H1 (cell line): ENCODE results near the gene CDHR2. TPM values are rescaled to one million over a fixed set of nuclear protein-coding genes. Genes with fewer than 3 reads are reported as not detected.

ENCODE experiments used
- CTCF ChIA-PET: fragments of 300-600 bp; sonication (Branson Sonifier 250); formaldehyde crosslinking; loops from one replicate; lab custom pipeline; 2021; ENCODE audit not compliant: partially characterized antibody; lab: Charles Lee
- POLR2A ChIA-PET: fragments of 300-600 bp; sonication (Branson Sonifier 250); formaldehyde crosslinking; loops from one replicate; lab custom pipeline; 2021; ENCODE audit warnings: inconsistent platforms; ENCODE audit not compliant: partially characterized antibody; lab: Charles Lee
- DNase-seq, 2 experiments: peaks; one replicate each; pipeline versions ENCODE4 v3.0.0 to v3.0.0-alpha.2; 2010 to 2022; ENCODE audit warnings: low spot score in 2 of 2, low read depth in 1 of 2, mixed read lengths in 1 of 2
- FAIRE-seq: peaks from 2 replicates; lab custom pipeline; 2011; peaks lifted over from hg19 to GRCh38; lab: Jason Lieb, UNC
- H2AFZ ChIP-seq: 2 replicates; pipeline ENCODE4 v1.8.1; 2012; ENCODE audit warnings: low read length, inconsistent platforms
- H2AK5ac ChIP-seq: 2 replicates; pipeline ENCODE4 v1.6.1; 2013; ENCODE audit warnings: low read depth, low read length
- H2BK120ac ChIP-seq: replicated peaks from 2 replicates; pipeline ENCODE3; 2013; ENCODE audit warnings: low read depth, low read length, inconsistent platforms
- H2BK12ac ChIP-seq: 2 replicates; pipeline ENCODE4 v1.6.1; 2013; ENCODE audit warnings: low read depth, low read length
- H2BK15ac ChIP-seq: 2 replicates; pipeline ENCODE4 v1.6.1; 2013; ENCODE audit warnings: low read length
- H2BK20ac ChIP-seq: 2 replicates; pipeline ENCODE4 v1.6.1; 2013; ENCODE audit warnings: low read length
- H2BK5ac ChIP-seq: 2 replicates; pipeline ENCODE4 v1.6.1; 2013; ENCODE audit warnings: low read depth, low read length
- H3K14ac ChIP-seq: 2 replicates; pipeline ENCODE4 v1.6.1; 2013; ENCODE audit warnings: inconsistent platforms; ENCODE audit not compliant: insufficient read length
- H3K18ac ChIP-seq: 2 replicates; pipeline ENCODE4 v1.6.1; 2013; ENCODE audit warnings: low read length; ENCODE audit errors: extremely low read depth
- H3K23ac ChIP-seq: 2 replicates; pipeline ENCODE4 v1.6.1; 2013; ENCODE audit warnings: inconsistent platforms; ENCODE audit not compliant: insufficient read length
- H3K23me2 ChIP-seq: 2 replicates; pipeline ENCODE4 v1.6.1; 2013; ENCODE audit warnings: low read depth, low read length
- H3K27ac ChIP-seq: 2 replicates; pipeline ENCODE4 v1.6.1; 2011; ENCODE audit warnings: low read depth, low read length, inconsistent platforms
- H3K27me3 ChIP-seq, 4 experiments: replicated peaks in 1 of 4; 1 replicate in 1 of 4; 2 replicates in 3 of 4; pipeline versions ENCODE4 v1.6.1 to v1.8.1; 2011 to 2013; ENCODE audit warnings: low read length in 3 of 4, mild to moderate bottlenecking in 3 of 4, inconsistent platforms in 2 of 4, mixed read lengths in 2 of 4, moderate library complexity in 1 of 4; ENCODE audit not compliant: control insufficient read depth in 3 of 4, insufficient read depth in 3 of 4; ENCODE audit errors: extremely low read depth in 1 of 4
- H3K36me3 ChIP-seq, 4 experiments: 2 replicates each; pipeline versions ENCODE4 v1.6.1 to v1.8.1; 2011 to 2013; ENCODE audit warnings: mild to moderate bottlenecking in 4 of 4, low read length in 3 of 4, moderate library complexity in 2 of 4, control low read depth in 1 of 4, inconsistent platforms in 1 of 4; ENCODE audit not compliant: insufficient read depth in 4 of 4, control insufficient read depth in 2 of 4
- H3K4ac ChIP-seq: replicated peaks from 2 replicates; pipeline ENCODE3; 2013; ENCODE audit warnings: low read length, low read depth, mixed read lengths, inconsistent platforms; ENCODE audit not compliant: insufficient read length
- H3K4me1 ChIP-seq, 4 experiments: replicated peaks in 1 of 4; 1 replicate in 1 of 4; 2 replicates in 3 of 4; pipeline versions ENCODE4 v1.6.1 to v1.8.1; 2011 to 2013; ENCODE audit warnings: low read length in 3 of 4, inconsistent platforms in 2 of 4, mixed read lengths in 1 of 4; ENCODE audit not compliant: insufficient read depth in 4 of 4, control insufficient read depth in 3 of 4
- H3K4me2 ChIP-seq, 2 experiments: 2 replicates each; pipeline versions ENCODE4 v1.6.1 to v1.8.1; 2011 to 2013; ENCODE audit warnings: low read depth in 2 of 2, low read length in 2 of 2, control low read depth in 1 of 2, inconsistent platforms in 1 of 2, mild to moderate bottlenecking in 1 of 2; ENCODE audit not compliant: insufficient read depth in 1 of 2
- H3K4me3 ChIP-seq, 4 experiments: fragments of 200-600, 300-600 bp in 1 of 4; sonication (generic), shearing (Covaris generic), sonication (Bioruptor Twin) in 1 of 4; 2 replicates each; pipeline versions ENCODE4 v1.5.1 to v1.8.1; 2011 to 2016; ENCODE audit warnings: low read length in 4 of 4, low read depth in 3 of 4, control low read depth in 2 of 4, inconsistent platforms in 2 of 4, mild to moderate bottlenecking in 2 of 4, mixed read lengths in 1 of 4, moderate library complexity in 1 of 4; ENCODE audit not compliant: insufficient read depth in 2 of 4; ENCODE audit errors: extremely low read depth in 1 of 4
- H3K56ac ChIP-seq: replicated peaks from 2 replicates; pipeline ENCODE3; 2013; ENCODE audit warnings: low read depth, mild to moderate bottlenecking, mixed read lengths, low read length, inconsistent platforms; ENCODE audit not compliant: insufficient read length
- H3K79me1 ChIP-seq: 2 replicates; pipeline ENCODE4 v1.6.1; 2013; ENCODE audit warnings: low read depth, low read length, control low read depth
- H3K79me2 ChIP-seq, 2 experiments: 2 replicates each; pipeline versions ENCODE4 v1.6.1 to v1.8.1; 2012 to 2013; ENCODE audit warnings: low read length in 2 of 2, mild to moderate bottlenecking in 2 of 2, inconsistent platforms in 1 of 2; ENCODE audit not compliant: insufficient read depth in 2 of 2, control insufficient read depth in 1 of 2
- H3K9ac ChIP-seq, 4 experiments: replicated peaks in 1 of 4; 1 replicate in 1 of 4; 2 replicates in 3 of 4; pipeline versions ENCODE4 v1.6.1 to v1.8.1; 2011 to 2013; ENCODE audit warnings: low read depth in 3 of 4, low read length in 3 of 4, control low read depth in 2 of 4, mild to moderate bottlenecking in 2 of 4, moderate library complexity in 2 of 4, inconsistent platforms in 1 of 4; ENCODE audit errors: extremely low read depth in 1 of 4
- H3K9me3 ChIP-seq, 2 experiments: 2 replicates each; pipeline versions ENCODE4 v1.6.1 to v1.8.1; 2012 to 2013; ENCODE audit warnings: mild to moderate bottlenecking in 2 of 2, moderate library complexity in 2 of 2, control low read depth in 1 of 2, inconsistent platforms in 1 of 2, low read depth in 1 of 2, low read length in 1 of 2, mixed read lengths in 1 of 2; ENCODE audit not compliant: insufficient read depth in 2 of 2
- H4K20me1 ChIP-seq, 2 experiments: replicated peaks in 1 of 2; 2 replicates each; pipeline versions ENCODE3 to v1.8.1; 2011 to 2013; ENCODE audit warnings: inconsistent platforms in 2 of 2, low read length in 2 of 2, mild to moderate bottlenecking in 1 of 2; ENCODE audit not compliant: insufficient read depth in 2 of 2, control insufficient read depth in 1 of 2
- H4K5ac ChIP-seq: 2 replicates; pipeline ENCODE4 v1.6.1; 2013; ENCODE audit warnings: low read length, low read depth, mixed read lengths, inconsistent platforms; ENCODE audit not compliant: insufficient read length
- H4K8ac ChIP-seq: 2 replicates; pipeline ENCODE4 v1.8.0; 2013; ENCODE audit warnings: mild to moderate bottlenecking, moderate library complexity, low read length, inconsistent platforms; ENCODE audit not compliant: insufficient read depth; ENCODE audit errors: extremely low read depth
- H4K91ac ChIP-seq: replicated peaks from 2 replicates; pipeline ENCODE3; 2013; ENCODE audit warnings: low read length, mixed read lengths, inconsistent platforms; ENCODE audit not compliant: insufficient read length
- BACH1 ChIP-seq: IDR thresholded peaks from 2 replicates; pipeline ENCODE4 v1.6.1; 2012; ENCODE audit warnings: low read length, improper control_type of control experiment
- CHD2 ChIP-seq: IDR thresholded peaks from 2 replicates; pipeline ENCODE4 v1.6.1; 2012; ENCODE audit warnings: low read length, improper control_type of control experiment
- FOSL1 ChIP-seq: IDR thresholded peaks from 2 replicates; pipeline ENCODE4 v1.6.1; 2011; ENCODE audit warnings: mild to moderate bottlenecking, low read depth, low read length, moderate library complexity; ENCODE audit not compliant: insufficient read depth
- KDM1A ChIP-seq: fragments of 200-600, 300-600 bp; sonication (generic); IDR thresholded peaks from 2 replicates; pipeline ENCODE4 v1.7.1; 2016; ENCODE audit warnings: mild to moderate bottlenecking, low read length, borderline replicate concordance
- NANOG ChIP-seq: IDR thresholded peaks from 2 replicates; pipeline ENCODE4 v1.6.1; 2011; ENCODE audit warnings: low read length, low read depth, mild to moderate bottlenecking, inconsistent platforms; ENCODE audit not compliant: insufficient read depth, poor library complexity, severe bottlenecking
- POU5F1 ChIP-seq: IDR thresholded peaks from 2 replicates; pipeline ENCODE4 v1.6.1; 2011; ENCODE audit warnings: low read depth, mild to moderate bottlenecking, low read length, moderate library complexity
- SAP30 ChIP-seq: fragments of 300-600 bp; sonication (generic); IDR thresholded peaks from 2 replicates; pipeline ENCODE4 v1.7.1; 2012; ENCODE audit warnings: low read length, moderate library complexity, mild to moderate bottlenecking, inconsistent platforms; ENCODE audit not compliant: insufficient read depth, insufficient replicate concordance
- SIX5 ChIP-seq: IDR thresholded peaks from 2 replicates; pipeline ENCODE4 v1.6.1; 2011; ENCODE audit warnings: mild to moderate bottlenecking, low read depth, low read length
- SUZ12 ChIP-seq: fragments of 200-600 bp; sonication (generic); IDR thresholded peaks from 2 replicates; pipeline ENCODE4 v1.6.1; 2012; ENCODE audit warnings: mild to moderate bottlenecking, inconsistent platforms, low read length, moderate library complexity, mixed read lengths
- TEAD4 ChIP-seq: IDR thresholded peaks from 2 replicates; pipeline ENCODE4 v1.6.1; 2012; ENCODE audit warnings: low read depth, low read length, inconsistent platforms, mixed read lengths
- WGBS, 2 experiments: shearing (Covaris generic) in 1 of 2; methylation state at CpG; one replicate each; pipeline versions ENCODE4 v1.1.6 to v1.1.7; 2013 to 2015; ENCODE audit warnings: low lambda C conversion rate in 2 of 2, mixed read lengths in 2 of 2, inconsistent platforms in 1 of 2, low coverage in 1 of 2, missing lambda C conversion rate in 1 of 2; ENCODE audit not compliant: insufficient replicate concordance in 2 of 2, insufficient coverage in 1 of 2, insufficient read length in 1 of 2; ENCODE audit errors: extremely low coverage in 1 of 2, missing lambda C conversion rate in 1 of 2; 5-methylcytosine and 5-hydroxymethylcytosine counted together
- polyA plus RNA-seq, 7 experiments: library from polyadenylated mRNA; depleted of rRNA in 3 of 7; stranded (reverse) in 5 of 7; unstranded in 2 of 7; fragments of >200 nt in 5 of 7; fragments of 200-250 nt in 2 of 7; gene quantifications; 1 replicate in 5 of 7; 2 replicates in 1 of 7; 4 replicates in 1 of 7; pipeline versions ENCODE4 v1.2.1 to v1.2.3, GENCODE V29; 2011 to 2013; ENCODE audit warnings: missing spikeins in 2 of 7, mixed read lengths in 2 of 7
- total RNA-seq: library from RNA; stranded (reverse); fragmentation: NEBNext Ultra II Directional; extraction: Animal tissue kit (Norgen Biotek cat#: 25700); gene quantifications from 2 replicates; pipeline ENCODE4 v1.2.1, GENCODE V29; 2021

CDHR2 gene
- total and polyA plus RNA-seq, 2 of the 8 experiments (the other 6 are each of a cell fraction or from before 2014, with no cell fraction given) = 0.02 to 0.43 TPM

DNA sequence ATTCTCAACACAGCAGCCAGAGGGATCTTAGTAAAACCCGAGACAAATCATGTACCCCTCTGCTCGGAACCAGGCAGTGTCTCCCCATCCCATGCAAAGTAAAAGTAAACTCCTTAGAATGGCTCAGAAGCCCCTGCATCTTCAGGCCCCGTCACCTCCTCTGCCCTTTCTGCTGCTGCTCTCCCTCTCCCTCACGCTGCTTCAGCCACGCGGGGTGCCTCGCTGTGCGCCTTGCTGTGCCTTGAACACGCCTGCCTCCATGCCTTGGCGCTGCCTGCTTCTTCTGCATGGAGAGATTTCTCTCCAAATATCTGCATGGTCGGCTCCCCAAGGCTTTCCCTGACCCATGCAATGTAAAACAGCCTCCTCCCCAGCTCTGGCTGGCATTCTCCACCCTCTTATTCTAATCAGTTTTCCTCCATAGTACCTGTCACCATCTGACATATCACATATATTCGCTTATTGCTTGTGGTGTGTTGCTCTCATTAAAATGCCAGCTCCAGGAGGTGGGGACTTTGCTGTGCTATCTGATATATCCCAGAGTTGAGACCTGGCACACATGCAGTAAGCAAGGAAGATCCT lies 52.9 kb downstream of the CDHR2 start:
- Histone ChIP-seq H2BK5ac (no peak overlapping the region), H2AK5ac (no peak overlapping the region), H4K91ac (no peak overlapping the region), H3K56ac (no peak overlapping the region), H2AFZ (no peak overlapping the region), H3K79me1 (no peaks in the 10 kb centered on the region), H3K27me3 (peaks cover 0 to 8% (median 3%) of the 10 kb centered on the region in 4 experiments; a peak in 3 of 7 replicates), H3K9me3 (no peaks in the 10 kb centered on the region), H3K9ac (no peak overlapping the region), H2BK15ac (no peak overlapping the region), H2BK120ac (no peak overlapping the region), H3K23ac (no peak overlapping the region), H3K4me1 (peaks cover 0 to 3% (median 0%) of the 10 kb centered on the region in 4 experiments; a peak in 2 of 7 replicates), H3K36me3 (peaks cover 0 to 4% (median 0%) of the 10 kb centered on the region in 4 experiments; a peak in 1 of 8 replicates), H3K4me3 (no peak overlapping the region), H4K20me1 (peaks cover 2 to 8% of the 10 kb centered on the region in 2 experiments), H3K27ac (no peak overlapping the region), H2BK20ac (no peak overlapping the region), H3K4me2 (no peak overlapping the region), H3K4ac (no peak overlapping the region), H3K14ac (no peak overlapping the region), H3K23me2 (no peaks in the 10 kb centered on the region; the same call in 1 of the 2 replicates), H3K18ac (no peak overlapping the region), H3K79me2 (no peaks in the 10 kb centered on the region), H4K5ac (no peak overlapping the region), H4K8ac (no peak overlapping the region), H2BK12ac (0 out of 2 replicates have a peak overlapping the region, but pooled peaks have one; percentile 17)
- DNase-seq = no peak
- TF ChIP-seq SUZ12 = no peak
- no peak for TF ChIP-seq POU5F1
- no peak for TF ChIP-seq SAP30
- no peak for TF ChIP-seq FOSL1
- TF ChIP-seq SIX5 = no peak
- no peak for TF ChIP-seq TEAD4
- TF ChIP-seq BACH1 = no peak
- TF ChIP-seq KDM1A = no peak
- no peak for TF ChIP-seq CHD2
- TF ChIP-seq NANOG = no peak
- ChIA-PET CTCF (interaction anchor here (0.6 to 2.2 kb wide), 3 partner anchors 12 to 55 kb away, joined by 3 to 9 read pairs (median 3); no protein-coding TSS in a partner anchor), POLR2A (interaction anchor here (1.0 kb wide), 1 partner anchor 13 kb away, joined by 3 read pairs; no protein-coding TSS in a partner anchor)
- 79% methylated on average over 12 of the region's 12 CpGs; no CpG with 5 or more reads in 1 of the 2 experiments for WGBS, 2 experiments
- no peak for FAIRE-seq
